K562 (cell line): Measurements from ENCODE around the gene LRRC26. TPM values are rescaled to one million over a fixed set of nuclear protein-coding genes. Genes with fewer than 3 reads are reported as not detected.
A peak's percentile ranks its signal among the peaks of the same experiment; 100 is the strongest.

ENCODE experiments used
- CREB3L1 ChIP-seq: fragments of 450-650 bp; IDR thresholded peaks from 2 replicates; pipeline ENCODE4 v1.6.1; 2014; ENCODE audit warnings: low read depth, mild to moderate bottlenecking, moderate library complexity, borderline replicate concordance
- CREB5 ChIP-seq: fragments of 250-450 bp; sonication (Bioruptor Pico); IDR thresholded peaks from 2 replicates; pipeline ENCODE4 v1.5.0; 2020; ENCODE audit warnings: mild to moderate bottlenecking
- FUS ChIP-seq: fragments of 200-400 bp; formaldehyde crosslinking; optimal IDR thresholded peaks from 2 replicates; pipeline ENCODE3; 2017; ENCODE audit warnings: low read depth, low read length
- KDM5B ChIP-seq: fragments of 200-600 bp; sonication (generic); IDR thresholded peaks from 2 replicates; pipeline ENCODE4 v1.6.1; 2012; ENCODE audit warnings: low read depth, mild to moderate bottlenecking, moderate library complexity, low read length, control low read depth, inconsistent platforms; ENCODE audit not compliant: insufficient replicate concordance
- MCM2 ChIP-seq: fragments of 450-650 bp; IDR thresholded peaks from 2 replicates; pipeline ENCODE4 v1.6.1; 2017; ENCODE audit warnings: low read depth, mild to moderate bottlenecking
- MTA2 ChIP-seq: fragments of 450-650 bp; IDR thresholded peaks from 2 replicates; pipeline ENCODE4 v1.6.1; 2016; ENCODE audit warnings: low read depth
- POU5F1 ChIP-seq: fragments of 150-350 bp; IDR thresholded peaks from 2 replicates; pipeline ENCODE4 v1.6.1; 2014; ENCODE audit warnings: borderline replicate concordance, low read length, low read depth, mild to moderate bottlenecking; ENCODE audit not compliant: partially characterized antibody
- TCF3 ChIP-seq: sonication (generic); formaldehyde crosslinking; IDR thresholded peaks from 2 replicates; pipeline ENCODE4 v1.4.0; 2020; ENCODE audit warnings: mild to moderate bottlenecking, missing genetic modification reagents
- U2AF1 ChIP-seq: fragments of 200-400 bp; formaldehyde crosslinking; optimal IDR thresholded peaks from 2 replicates; pipeline ENCODE3; 2017; ENCODE audit warnings: mild to moderate bottlenecking, low read depth, low read length, moderate library complexity
- ZNF124 ChIP-seq: sonication (generic); formaldehyde crosslinking; IDR thresholded peaks from 2 replicates; pipeline ENCODE4 v1.8.1; 2022; ENCODE audit warnings: missing genetic modification reagents
- ZNF212 ChIP-seq: fragments of 450-650 bp; formaldehyde crosslinking; IDR thresholded peaks from 2 replicates; pipeline ENCODE4 v1.4.0; 2020; ENCODE audit warnings: mild to moderate bottlenecking
- ZNF592 ChIP-seq: fragments of 450-650 bp; IDR thresholded peaks from 2 replicates; pipeline ENCODE4 v1.6.1; 2017; ENCODE audit warnings: antibody characterized with exemption, mild to moderate bottlenecking
- ZNF780A ChIP-seq: fragments of 250-450 bp; sonication (Bioruptor Pico); IDR thresholded peaks from 2 replicates; pipeline ENCODE4 v1.5.0; 2021; ENCODE audit warnings: mild to moderate bottlenecking
- polyA plus RNA-seq, 8 experiments: library from polyadenylated mRNA; depleted of rRNA in 4 of 8; stranded (reverse) in 5 of 8; unstranded in 3 of 8; fragments of >200 nt; fragmentation: Nextera tagmentation in 2 of 8; fragmentation: Illumina TruSeq in 1 of 8; extraction: Ambion mirVana in 2 of 8; extraction: Trizol in 1 of 8; gene quantifications; 2 replicates each; pipeline versions ENCODE4 v1.2.1 to v1.2.3, GENCODE V29; 2011 to 2014; ENCODE audit warnings: inconsistent platforms in 1 of 8, missing spikeins in 1 of 8
- total RNA-seq, 7 experiments: library from RNA; depleted of rRNA in 6 of 7; stranded (reverse); fragments of >200 nt in 6 of 7; fragmentation: Illumina TruSeq in 2 of 7; extraction: Trizol in 2 of 7; gene quantifications; 2 replicates each; pipeline versions ENCODE4 v1.2.1 to v1.2.3, GENCODE V29; 2011 to 2021; ENCODE audit warnings: low replicate concordance in 1 of 7
- TF ChIP-seq, protein P1 (sequence below): fragments of 250-450 bp; sonication (Bioruptor Pico); IDR thresholded peaks from 2 replicates; pipeline ENCODE4 v1.5.0; 2022; ENCODE audit warnings: mild to moderate bottlenecking
- TF ChIP-seq, protein P2 (sequence below), 2 experiments: fragments of 450-650 bp; conservative IDR thresholded peaks; 2 replicates each; pipeline ENCODE4 v1.6.1; 2017; ENCODE audit warnings: mild to moderate bottlenecking in 2 of 2, moderate library complexity in 2 of 2

The LRRC26 gene
- total and polyA plus RNA-seq, 9 of the 15 experiments (the other 6 are each of a cell fraction or from before 2014, with no cell fraction given): not detected

GRCh38 chr9:137127301-137128157 is 42.3 kb downstream of the LRRC26 start (continued):
- TF ChIP-seq, protein P1, sequence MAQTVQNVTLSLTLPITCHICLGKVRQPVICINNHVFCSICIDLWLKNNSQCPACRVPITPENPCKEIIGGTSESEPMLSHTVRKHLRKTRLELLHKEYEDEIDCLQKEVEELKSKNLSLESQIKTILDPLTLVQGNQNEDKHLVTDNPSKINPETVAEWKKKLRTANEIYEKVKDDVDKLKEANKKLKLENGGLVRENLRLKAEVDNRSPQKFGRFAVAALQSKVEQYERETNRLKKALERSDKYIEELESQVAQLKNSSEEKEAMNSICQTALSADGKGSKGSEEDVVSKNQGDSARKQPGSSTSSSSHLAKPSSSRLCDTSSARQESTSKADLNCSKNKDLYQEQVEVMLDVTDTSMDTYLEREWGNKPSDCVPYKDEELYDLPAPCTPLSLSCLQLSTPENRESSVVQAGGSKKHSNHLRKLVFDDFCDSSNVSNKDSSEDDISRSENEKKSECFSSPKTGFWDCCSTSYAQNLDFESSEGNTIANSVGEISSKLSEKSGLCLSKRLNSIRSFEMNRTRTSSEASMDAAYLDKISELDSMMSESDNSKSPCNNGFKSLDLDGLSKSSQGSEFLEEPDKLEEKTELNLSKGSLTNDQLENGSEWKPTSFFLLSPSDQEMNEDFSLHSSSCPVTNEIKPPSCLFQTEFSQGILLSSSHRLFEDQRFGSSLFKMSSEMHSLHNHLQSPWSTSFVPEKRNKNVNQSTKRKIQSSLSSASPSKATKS (CRISPR knock-in tag): no peak
- TF ChIP-seq ZNF780A (no peak), CREB3L1 (no peak), ZNF592 (no peak), MTA2 (no peak), FUS (no peak), ZNF124 (CRISPR knock-in tag) (no peak), U2AF1 (no peak), TCF3 (CRISPR knock-in tag) (peak; percentile 24; the same call in 1 of the 2 replicates), KDM5B (no peak), ZNF212 (no peak), POU5F1 (no peak), CREB5 (CRISPR knock-in tag) (no peak), MCM2 (no peak)
- TF ChIP-seq, protein P2, sequence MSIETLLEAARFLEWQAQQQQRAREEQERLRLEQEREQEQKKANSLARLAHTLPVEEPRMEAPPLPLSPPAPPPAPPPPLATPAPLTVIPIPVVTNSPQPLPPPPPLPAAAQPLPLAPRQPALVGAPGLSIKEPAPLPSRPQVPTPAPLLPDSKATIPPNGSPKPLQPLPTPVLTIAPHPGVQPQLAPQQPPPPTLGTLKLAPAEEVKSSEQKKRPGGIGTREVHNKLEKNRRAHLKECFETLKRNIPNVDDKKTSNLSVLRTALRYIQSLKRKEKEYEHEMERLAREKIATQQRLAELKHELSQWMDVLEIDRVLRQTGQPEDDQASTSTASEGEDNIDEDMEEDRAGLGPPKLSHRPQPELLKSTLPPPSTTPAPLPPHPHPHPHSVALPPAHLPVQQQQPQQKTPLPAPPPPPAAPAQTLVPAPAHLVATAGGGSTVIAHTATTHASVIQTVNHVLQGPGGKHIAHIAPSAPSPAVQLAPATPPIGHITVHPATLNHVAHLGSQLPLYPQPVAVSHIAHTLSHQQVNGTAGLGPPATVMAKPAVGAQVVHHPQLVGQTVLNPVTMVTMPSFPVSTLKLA (conservative IDR thresholded peaks at IDR 0.05): peak in 1 of 2 experiments; percentile 58; a peak in 2 of 4 replicates
